Effector memory CD8-positive, alpha-beta T cell (primary cell): ENCODE measurements around the gene LMTK2.

ENCODE experiments used
- ATAC-seq: fragments of 150-1000 bp; cut with Tn5 transposase; replicated peaks from 2 replicates; pipeline ENCODE4 v1.10.0; 2021; ENCODE audit warnings: mild to moderate bottlenecking, moderate library complexity
- DNase-seq, 3 experiments: peaks; one replicate each; pipeline ENCODE4 v3.0.0; 2021
- H3K27ac Mint-ChIP-seq, 2 donors: one replicate each; pipeline ENCODE4 v1.8.0; 2022; ENCODE audit warnings: mild to moderate bottlenecking in 2 of 2, mixed read lengths in 2 of 2, moderate library complexity in 2 of 2
- H3K27me3 Mint-ChIP-seq, 2 donors: one replicate each; pipeline ENCODE4 v1.8.0; 2022; ENCODE audit warnings: mixed read lengths in 2 of 2
- H3K36me3 Mint-ChIP-seq: one replicate; pipeline ENCODE4 v1.8.0; 2022; ENCODE audit warnings: mild to moderate bottlenecking, moderate library complexity, mixed read lengths; ENCODE audit not compliant: insufficient read depth
- H3K4me1 Mint-ChIP-seq, 2 donors: one replicate each; pipeline ENCODE4 v1.8.0; 2022; ENCODE audit warnings: low read depth in 2 of 2, mixed read lengths in 2 of 2
- H3K4me3 Mint-ChIP-seq, 2 donors: one replicate each; pipeline ENCODE4 v1.8.0; 2022; ENCODE audit warnings: mild to moderate bottlenecking in 2 of 2, mixed read lengths in 2 of 2, moderate library complexity in 2 of 2
- H3K9me3 Mint-ChIP-seq, 2 donors: one replicate each; pipeline ENCODE4 v1.8.0; 2022; ENCODE audit warnings: mixed read lengths in 2 of 2

LMTK2 gene

DNA sequence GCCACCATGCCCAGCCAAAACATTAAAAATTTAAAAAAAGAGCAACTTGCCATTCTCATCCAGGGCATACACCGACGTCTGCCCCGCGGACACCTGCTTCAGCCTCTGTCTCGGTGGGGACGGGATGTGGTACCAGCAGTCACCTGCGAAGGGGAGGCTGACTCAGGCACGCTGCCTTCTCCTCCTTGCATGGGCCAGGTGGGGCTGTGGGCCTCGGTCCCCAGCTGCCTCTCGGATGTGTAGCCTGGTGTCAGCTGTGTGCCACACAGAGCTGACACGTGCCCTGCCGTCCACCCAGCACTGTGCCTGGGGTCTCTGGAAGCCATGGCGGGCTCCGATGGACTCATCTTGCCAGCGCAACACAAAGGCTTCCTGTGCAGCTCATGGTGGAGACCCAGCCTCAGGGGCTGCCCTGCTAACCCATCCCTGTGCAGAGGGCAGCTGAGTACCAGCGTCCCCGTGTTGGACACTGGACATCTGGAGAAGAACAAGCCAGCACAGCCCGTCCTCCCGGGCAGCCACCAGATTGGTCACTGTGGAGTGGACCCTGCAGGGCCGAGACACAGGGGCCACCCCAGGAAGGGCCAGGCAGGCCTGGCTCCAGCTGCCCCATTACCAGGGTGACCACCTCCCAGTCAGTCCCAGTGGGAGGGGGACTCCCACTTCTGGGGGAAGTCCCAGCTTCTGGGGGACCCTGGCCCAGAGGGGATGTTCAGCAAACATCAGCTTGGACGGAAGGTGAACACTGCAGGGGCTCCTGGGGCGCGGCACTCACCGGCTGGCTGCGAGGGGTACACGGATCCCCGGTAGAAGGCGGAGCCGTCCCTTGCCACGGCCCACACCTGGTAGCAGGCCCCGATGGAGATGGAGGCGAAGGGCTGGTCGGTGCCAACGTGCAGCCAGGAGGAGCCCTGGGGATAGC is 115.2 kb downstream of the LMTK2 start:
- DNase-seq: no peak
- Mint-ChIP-seq H3K36me3 (peaks cover 27% of the 10 kb centered on the region), H3K27ac (no peak overlapping the region), H3K9me3 (no peaks in the 10 kb centered on the region), H3K4me1 (peaks cover 8 to 9% of the 10 kb centered on the region in 2 donors), H3K4me3 (no peak overlapping the region), H3K27me3 (no peaks in the 10 kb centered on the region)
- no peak for ATAC-seq

- ATAC-seq (no peak), DNase-seq (no peak)
- Mint-ChIP-seq H3K36me3 (peaks cover 31% of the 10 kb centered on the region), H3K27ac (no peak overlapping the region), H3K27me3 (no peaks in the 10 kb centered on the region), H3K4me3 (no peak overlapping the region), H3K4me1 (peaks cover 8 to 9% of the 10 kb centered on the region in 2 donors), H3K9me3 (no peaks in the 10 kb centered on the region)
These were observed 116.0 kb downstream of the LMTK2 start for GRCh38 chr7:98222533-98223195.

GRCh38 chr7:98223351-98223897 is 116.8 kb downstream of the LMTK2 start:
- H3K4me3 Mint-ChIP-seq: no peak overlapping the region
- H3K36me3 Mint-ChIP-seq: peaks cover 28% of the 10 kb centered on the region
- ATAC-seq: no peak
- H3K4me1 Mint-ChIP-seq: peaks cover 7 to 9% of the 10 kb centered on the region in 2 donors
- H3K9me3 Mint-ChIP-seq: no peaks in the 10 kb centered on the region
- no peak for DNase-seq
- H3K27ac Mint-ChIP-seq: peak overlapping the region in 1 of 2 donors; percentile 49
- no peaks in the 10 kb centered on the region for H3K27me3 Mint-ChIP-seq

GRCh38 chr7:98223898-98224700 is 117.4 kb downstream of the LMTK2 start:
- peaks cover 24% of the 10 kb centered on the region for H3K36me3 Mint-ChIP-seq
- no peak overlapping the region for H3K4me3 Mint-ChIP-seq
- no peak for ATAC-seq
- no peaks in the 10 kb centered on the region for H3K9me3 Mint-ChIP-seq
- H3K4me1 Mint-ChIP-seq: peaks cover 3 to 4% of the 10 kb centered on the region in 2 donors
- no peak for DNase-seq
- H3K27ac Mint-ChIP-seq: peak overlapping the region in 1 of 2 donors; percentile 49
- H3K27me3 Mint-ChIP-seq: no peaks in the 10 kb centered on the region

DNA sequence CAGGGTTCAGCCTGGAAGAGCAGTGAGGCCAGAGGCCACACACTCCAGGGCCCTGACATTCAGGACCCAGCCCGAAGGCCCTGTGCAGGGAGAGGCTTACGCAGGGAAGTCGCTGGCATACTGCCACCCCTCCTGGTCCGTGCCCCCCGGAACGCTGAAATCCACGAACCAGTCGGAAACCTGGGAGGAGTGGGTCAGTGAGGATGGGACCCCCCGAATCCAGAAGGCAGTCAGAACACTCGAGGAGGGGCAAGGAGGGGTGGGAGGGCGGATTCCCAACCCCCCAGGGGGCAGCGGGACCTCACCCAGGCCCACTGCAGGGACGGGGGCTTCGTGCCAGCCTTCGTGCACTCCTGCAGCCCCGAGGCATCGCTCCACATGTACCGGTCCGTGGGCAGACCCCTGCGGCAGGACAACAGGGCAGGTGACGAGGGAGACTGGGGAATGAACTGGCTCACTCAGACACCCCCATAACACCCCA is 118.1 kb downstream of the LMTK2 start:
- ATAC-seq (no peak), DNase-seq (no peak)
- no peak overlapping the region for H3K4me3 Mint-ChIP-seq
- no peaks in the 10 kb centered on the region for H3K4me1 Mint-ChIP-seq
- H3K27ac Mint-ChIP-seq: no peak overlapping the region
- H3K27me3 Mint-ChIP-seq: no peaks in the 10 kb centered on the region
- H3K9me3 Mint-ChIP-seq: no peaks in the 10 kb centered on the region
- peaks cover 20% of the 10 kb centered on the region for H3K36me3 Mint-ChIP-seq

DNA sequence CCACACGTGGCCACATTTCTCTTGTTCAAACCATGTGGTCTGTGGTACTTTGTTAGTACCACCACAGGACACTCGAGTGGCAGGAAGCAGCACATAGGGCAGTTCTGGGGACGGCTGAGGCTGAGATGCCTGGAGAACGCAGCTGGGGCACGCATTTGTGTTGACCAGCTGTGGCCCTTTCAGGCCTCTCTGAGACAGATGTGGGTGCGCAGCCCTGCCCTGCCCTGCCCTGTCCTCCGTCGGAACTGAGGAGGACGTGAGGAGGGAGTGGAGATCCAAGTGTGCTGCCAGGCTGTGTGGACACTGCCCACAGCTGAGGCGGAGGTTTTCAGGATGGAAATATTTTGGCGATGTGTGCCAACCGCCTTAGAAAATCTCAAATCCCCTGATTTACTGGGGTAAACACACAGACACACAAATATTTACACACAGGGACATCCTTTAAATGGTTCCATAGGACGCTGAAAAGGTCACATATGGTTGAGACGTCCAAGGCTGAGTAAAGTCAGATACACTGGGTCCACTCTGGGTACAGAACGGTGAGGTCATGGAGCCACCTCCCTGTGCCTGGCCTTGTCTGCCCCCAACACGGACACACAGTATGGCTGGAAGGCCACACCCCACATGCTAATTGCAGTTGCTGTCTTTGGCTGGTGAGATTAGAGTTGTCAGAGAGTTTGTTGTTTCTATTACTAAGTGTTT is 119.4 kb downstream of the LMTK2 start:
- Mint-ChIP-seq H3K27ac (peak overlapping the region in 1 of 2 donors; percentile 56), H3K36me3 (peaks cover 20% of the 10 kb centered on the region), H3K4me3 (no peak overlapping the region), H3K9me3 (no peaks in the 10 kb centered on the region), H3K27me3 (no peaks in the 10 kb centered on the region), H3K4me1 (no peaks in the 10 kb centered on the region)
- DNase-seq: no peak
- ATAC-seq: no peak

- ATAC-seq: no peak
- Mint-ChIP-seq H3K4me3 (no peak overlapping the region), H3K36me3 (peaks cover 23% of the 10 kb centered on the region), H3K9me3 (no peaks in the 10 kb centered on the region), H3K27ac (no peak overlapping the region), H3K27me3 (no peaks in the 10 kb centered on the region), H3K4me1 (no peaks in the 10 kb centered on the region)
- no peak for DNase-seq
These were observed 121.3 kb downstream of the LMTK2 start for GRCh38 chr7:98227939-98228338.

DNA sequence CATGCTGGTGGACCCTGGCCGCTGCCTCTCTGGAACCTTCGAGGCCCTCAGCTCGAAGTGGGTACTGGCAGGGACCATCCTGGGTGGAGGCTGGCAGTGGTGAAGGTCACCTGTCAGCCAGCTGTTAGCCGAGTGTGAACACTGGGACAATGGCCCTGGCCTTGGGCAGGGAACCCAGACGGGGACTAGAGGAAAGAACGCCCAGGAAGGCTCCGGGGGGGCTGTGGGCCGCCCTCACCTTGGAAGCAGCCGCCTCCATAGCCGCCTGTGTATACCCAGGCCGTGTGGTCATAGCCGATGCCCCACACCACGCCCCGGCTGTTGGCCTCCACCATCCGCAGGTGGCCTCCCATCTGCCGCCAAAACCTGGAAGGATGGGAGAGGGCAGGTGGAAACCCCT is 122.1 kb downstream of the LMTK2 start:
- Mint-ChIP-seq H3K9me3 (no peaks in the 10 kb centered on the region), H3K4me1 (no peaks in the 10 kb centered on the region), H3K4me3 (no peak overlapping the region), H3K27ac (no peak overlapping the region), H3K36me3 (peaks cover 21% of the 10 kb centered on the region), H3K27me3 (no peaks in the 10 kb centered on the region)
- DNase-seq (no peak), ATAC-seq (no peak)

DNA sequence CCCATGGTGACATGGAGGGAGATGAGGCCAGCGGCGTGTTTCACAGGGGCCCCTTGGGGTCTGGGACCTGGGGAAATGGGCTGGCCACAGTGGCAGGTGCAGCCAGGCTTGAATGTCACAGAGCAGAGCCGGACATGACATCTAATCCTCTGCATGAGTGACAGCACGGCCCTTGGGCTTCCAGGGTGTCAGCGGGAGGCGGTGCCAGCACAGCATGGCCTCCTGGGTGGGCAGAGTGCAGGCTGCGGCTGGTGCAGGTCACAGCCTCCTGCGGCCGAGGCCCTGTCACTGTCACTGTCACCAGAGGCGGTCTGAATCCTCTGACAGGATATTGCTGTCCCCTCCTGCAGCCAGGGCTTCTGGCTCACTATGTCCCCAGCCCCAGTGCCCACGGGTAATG is 122.8 kb downstream of the LMTK2 start:
- Mint-ChIP-seq H3K27ac (no peak overlapping the region), H3K4me1 (no peaks in the 10 kb centered on the region), H3K4me3 (no peak overlapping the region), H3K36me3 (peaks cover 21% of the 10 kb centered on the region), H3K9me3 (no peaks in the 10 kb centered on the region), H3K27me3 (no peaks in the 10 kb centered on the region)
- no peak for DNase-seq
- no peak for ATAC-seq

DNA sequence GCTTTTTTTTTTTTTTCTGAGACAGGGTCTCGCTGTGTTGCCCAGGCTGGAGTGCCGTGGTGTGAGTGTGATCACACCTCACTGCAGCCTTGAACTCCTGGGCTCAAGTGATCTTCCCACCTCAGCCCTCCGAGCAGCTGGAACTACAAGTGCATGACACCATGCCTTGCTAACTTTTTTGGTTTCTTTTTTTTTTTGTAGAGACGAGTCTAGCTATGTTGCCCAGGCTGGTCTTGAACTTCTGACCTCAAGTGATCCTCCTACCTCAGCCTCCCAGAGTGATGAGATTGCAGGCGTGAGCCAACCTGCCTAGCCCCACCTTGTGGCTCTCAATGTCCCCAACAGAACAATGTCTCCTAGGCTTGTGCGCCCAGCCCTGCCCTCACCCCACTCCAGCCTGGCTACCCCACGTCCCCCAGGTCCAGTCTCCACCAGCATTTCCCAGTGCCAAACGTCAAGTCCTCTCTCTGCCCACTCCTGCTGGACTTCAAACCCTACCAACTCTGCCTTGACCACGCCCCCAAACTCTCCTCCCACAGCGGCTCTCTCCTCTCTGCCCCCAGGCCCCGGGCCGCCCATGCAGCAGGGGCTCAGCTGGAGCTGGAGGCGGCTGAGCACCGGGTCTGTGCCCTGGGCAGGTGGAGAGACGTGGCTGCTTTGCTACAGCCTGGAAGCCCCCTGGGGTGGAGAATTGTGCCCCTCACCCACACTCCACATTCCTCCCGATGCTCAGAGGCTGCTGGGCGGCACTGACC is 123.5 kb downstream of the LMTK2 start:
- Mint-ChIP-seq H3K36me3 (peaks cover 21% of the 10 kb centered on the region), H3K4me3 (no peak overlapping the region), H3K4me1 (no peaks in the 10 kb centered on the region), H3K27me3 (no peaks in the 10 kb centered on the region), H3K9me3 (no peaks in the 10 kb centered on the region), H3K27ac (peak overlapping the region; percentile 46 to 58)
- DNase-seq: no peak
- no peak for ATAC-seq

GRCh38 chr7:98230746-98231471 is 124.2 kb downstream of the LMTK2 start:
- Mint-ChIP-seq H3K9me3 (no peaks in the 10 kb centered on the region), H3K36me3 (peaks cover 21% of the 10 kb centered on the region)

More at GRCh38 chr7:98230746-98231471, 124.2 kb downstream of the LMTK2 start:
- peak overlapping the region; percentile 46 to 58 for H3K27ac Mint-ChIP-seq
- ATAC-seq (no peak), DNase-seq (no peak)
- no peaks in the 10 kb centered on the region for H3K27me3 Mint-ChIP-seq
- no peaks in the 10 kb centered on the region for H3K4me1 Mint-ChIP-seq
- H3K4me3 Mint-ChIP-seq: no peak overlapping the region
